HG02970 (cell line): ENCODE results near the gene GAPT.
"Not testable (repeated sequence)": the region's sequence is repeated elsewhere in the genome, so short reads cannot be mapped to it uniquely, and the experiment has no call there.

Source experiments
- ATAC-seq: cut with Tn5 transposase; IDR thresholded peaks from one replicate; pipeline ENCODE4 v1.9.1; 2021; ENCODE audit warnings: mild to moderate bottlenecking, moderate library complexity, moderate number of reproducible peaks; ENCODE audit not compliant: unreplicated experiment, low FRiP score

Gene GAPT

DNA sequence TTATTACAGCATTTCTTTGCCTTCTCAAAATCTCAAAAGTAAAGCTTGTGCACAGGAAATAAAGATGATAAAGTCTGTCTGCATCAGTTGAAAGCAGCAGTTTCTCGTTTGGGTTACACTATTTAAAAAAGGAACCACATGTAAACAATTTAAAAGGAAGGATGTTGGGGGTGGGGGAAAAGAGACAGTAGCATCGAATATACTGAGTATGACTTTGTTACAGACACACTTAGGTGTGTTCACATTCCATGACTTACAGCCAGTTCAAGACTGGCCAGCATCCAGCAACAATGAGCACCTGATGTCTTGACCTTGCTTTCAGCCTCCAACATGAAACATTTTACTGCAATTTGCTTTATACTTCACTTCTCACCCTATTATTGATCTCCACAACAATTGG is 8.7 kb downstream of the GAPT start:
- no peak for ATAC-seq

DNA sequence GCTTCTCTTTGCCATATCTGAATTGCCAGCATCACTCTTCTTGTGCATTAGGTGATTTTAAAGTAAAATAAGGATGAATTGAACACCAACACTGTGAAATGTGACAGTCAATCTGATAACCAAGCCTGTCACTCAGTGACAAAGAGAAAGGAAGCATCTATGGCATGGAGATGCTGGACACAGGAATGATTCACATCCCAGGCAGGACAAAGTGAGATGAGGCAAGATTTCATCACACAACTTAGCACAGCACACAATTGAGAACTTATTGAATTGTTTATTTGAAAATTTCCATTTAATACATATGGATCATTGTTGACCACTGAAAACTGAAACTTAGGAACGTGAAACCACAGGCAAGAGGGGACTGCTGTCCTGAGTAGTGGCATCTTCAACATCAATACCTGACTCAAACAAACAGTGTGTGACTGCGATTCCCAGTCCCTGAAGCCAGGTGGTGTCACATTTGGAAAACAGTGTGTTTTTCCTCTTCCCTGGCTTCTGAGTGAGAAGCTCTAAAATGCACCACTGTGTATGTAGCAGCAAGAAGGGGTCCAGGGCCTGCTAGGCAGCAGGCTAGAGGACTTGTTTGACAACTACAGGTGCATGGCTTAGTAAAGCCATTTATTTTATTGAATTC is 10.7 kb downstream of the GAPT start:
- ATAC-seq, result no peak

DNA sequence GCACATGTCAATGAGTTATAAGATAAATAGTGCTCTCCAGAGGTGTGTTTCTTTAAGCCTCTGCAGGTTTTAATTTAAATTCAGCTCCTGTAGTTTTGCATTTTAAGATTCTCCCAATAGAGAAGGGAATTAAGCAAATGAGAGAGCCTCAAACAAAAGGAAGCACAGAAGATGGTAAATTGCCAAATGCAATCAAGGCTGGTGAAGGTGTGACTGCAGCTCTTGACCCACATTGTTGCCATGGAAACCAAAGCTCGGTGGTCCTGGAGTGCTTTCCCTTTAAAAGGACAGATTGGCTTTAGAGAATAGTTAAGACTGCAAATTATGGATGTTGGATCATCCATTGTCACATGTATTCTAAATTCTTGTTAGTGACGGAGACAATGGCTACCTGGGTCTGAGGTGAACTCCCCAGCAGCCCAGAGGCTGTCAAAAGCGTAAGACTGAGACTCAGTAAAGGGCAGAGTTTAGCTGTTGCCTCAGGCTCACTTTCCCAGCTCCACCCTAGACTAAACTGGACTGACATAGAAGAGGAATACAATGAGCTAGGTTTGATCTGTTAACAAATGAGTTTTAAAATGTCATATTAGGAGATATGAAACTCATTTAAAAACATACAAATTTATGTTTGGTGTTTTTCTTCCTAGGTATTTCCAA is 12.3 kb downstream of the GAPT start:
- no peak for ATAC-seq

DNA sequence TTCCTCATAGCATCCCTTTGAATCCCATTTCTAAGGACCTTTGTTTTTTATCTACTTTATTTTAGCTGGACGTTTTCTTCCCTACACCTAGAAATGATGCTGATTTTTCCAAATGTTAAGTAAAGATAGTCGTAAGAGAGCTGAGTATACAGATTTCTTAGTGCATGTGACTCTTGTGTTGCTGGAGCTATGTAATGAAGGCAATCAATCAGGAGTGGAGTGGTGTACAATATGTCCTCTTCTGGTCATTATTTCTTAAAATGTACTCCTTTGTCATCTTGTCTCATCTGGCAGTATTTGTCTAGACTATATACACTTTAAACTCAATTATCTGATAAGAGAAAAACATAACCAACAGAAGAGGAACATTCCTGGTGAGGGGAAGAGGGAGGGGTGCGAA is 13.5 kb downstream of the GAPT start:
- ATAC-seq, result no peak

DNA sequence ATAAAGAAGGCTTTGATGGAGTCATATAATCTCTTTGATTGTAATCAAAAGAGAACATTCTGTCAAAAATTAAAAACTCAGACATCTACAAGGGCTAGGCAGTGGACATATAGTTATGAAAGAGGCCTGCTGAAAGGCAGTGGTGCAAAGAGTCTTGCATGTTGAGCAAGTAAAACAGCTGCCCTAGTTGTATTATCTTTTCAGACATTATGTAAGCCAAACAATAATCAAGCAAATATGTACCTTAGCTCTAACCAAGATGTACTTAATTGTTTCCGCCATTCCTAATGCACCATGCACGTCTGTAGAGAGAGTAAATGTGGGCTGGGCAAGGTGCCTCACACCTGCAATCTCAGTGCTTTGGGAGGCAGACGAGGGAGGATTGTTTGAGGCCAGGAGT is 14.3 kb downstream of the GAPT start:
- ATAC-seq, result no peak

DNA sequence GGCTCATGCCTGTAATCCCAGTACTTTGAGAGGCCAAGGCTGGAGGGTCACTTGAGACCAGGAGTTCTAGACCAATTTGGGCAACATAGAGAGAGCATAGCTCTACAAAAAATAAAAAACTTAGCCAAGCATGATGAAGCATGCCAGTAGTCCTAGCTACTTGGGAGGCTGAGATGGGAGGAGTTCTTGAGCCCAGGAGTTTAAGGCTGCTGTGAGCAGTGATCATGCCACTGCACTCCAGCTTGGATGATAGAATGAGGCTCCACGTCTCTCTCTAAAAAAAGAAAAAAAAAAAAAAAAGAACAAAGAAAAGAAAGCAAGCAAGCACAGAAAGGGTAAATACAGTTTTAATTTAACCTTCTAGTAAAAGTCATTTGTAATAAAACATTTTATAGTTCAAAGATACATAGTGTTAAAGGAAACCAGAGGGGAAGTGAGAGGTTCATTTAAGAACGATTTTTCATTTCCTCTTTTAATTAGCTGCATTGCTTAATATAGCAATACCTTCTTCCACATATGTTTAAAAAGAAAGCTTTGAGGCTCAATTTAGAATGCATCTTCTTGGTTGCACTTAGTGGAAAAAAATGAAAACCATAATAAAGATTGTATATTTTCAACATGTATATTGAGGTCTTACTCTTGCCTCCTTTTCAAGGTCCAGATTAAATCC is 14.9 kb downstream of the GAPT start:
- ATAC-seq, result no peak

DNA sequence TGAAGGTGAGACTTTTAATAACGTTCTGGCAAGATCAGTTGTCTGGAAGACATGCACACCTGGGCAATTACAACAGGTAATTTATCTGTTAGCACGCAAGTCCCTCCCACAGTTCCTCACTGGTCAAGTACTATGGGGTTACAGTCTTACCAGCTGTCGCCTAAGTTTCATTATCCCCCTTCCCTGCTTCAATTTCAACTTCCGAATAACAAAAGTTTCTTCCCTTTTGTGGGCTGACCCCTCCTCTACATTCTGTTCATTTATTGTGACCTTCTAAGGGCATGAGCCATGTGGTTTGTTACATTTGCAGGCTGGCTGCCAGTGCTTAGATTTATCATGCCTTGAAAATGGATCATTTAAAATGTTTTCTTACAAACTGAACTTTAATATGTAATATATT is 16.5 kb downstream of the GAPT start:
- no peak for ATAC-seq

DNA sequence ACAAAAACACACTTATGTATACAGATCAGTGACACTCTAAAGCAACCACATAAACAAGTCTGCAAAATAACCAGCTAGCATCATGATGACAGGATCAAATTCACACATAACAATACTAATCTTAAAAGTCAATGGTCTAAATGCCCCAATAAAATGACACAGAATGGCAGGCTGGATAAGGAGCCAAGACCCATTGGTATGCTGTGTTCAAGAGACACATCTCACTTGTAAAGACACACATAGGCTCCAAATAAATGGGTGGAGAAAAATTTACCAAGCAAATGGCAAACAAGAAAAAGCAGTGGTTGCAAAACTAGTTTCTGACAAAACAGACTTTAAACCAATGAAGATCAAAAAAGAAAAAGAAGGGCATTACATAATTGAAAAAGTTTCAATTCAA is 26.0 kb downstream of the GAPT start:
- no peak for ATAC-seq

DNA sequence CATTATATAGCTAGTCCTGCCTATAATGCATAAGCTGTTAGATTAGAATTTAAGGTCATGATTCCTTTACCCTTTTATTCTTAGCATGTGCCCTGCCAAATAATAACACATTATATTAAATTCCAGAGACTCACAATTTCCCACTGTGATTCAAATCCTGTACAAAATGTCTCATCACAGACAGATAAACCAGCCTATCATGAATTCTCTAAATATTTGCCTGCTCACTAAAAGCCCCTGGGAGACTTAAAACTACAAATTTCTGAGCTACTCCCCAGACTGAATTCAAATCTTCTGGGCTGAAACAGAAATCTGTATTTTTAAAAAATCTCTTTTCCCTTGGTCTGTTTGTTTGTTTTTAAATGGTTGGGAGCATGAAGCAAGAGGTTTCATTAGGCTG is 32.7 kb downstream of the GAPT start:
- no peak for ATAC-seq

DNA sequence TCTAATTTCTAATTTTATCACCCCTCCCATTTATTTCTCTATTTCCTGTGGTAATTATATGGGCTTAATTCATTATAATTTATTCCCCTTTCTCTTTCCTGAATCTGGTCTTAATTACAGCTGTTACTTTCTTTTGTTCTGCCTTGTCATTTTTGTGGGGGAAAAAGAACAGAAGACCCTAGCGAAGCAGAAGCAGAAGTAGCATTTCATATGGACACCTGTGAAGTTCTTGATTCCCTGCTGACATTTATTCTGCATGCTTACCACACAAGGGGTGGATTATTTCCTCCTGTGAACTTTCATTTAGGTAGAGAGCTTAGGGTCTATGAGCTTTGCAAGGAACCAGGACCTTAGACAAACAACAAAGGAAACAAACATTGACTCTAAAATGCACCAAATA is 33.3 kb downstream of the GAPT start:
- ATAC-seq, result no peak

DNA sequence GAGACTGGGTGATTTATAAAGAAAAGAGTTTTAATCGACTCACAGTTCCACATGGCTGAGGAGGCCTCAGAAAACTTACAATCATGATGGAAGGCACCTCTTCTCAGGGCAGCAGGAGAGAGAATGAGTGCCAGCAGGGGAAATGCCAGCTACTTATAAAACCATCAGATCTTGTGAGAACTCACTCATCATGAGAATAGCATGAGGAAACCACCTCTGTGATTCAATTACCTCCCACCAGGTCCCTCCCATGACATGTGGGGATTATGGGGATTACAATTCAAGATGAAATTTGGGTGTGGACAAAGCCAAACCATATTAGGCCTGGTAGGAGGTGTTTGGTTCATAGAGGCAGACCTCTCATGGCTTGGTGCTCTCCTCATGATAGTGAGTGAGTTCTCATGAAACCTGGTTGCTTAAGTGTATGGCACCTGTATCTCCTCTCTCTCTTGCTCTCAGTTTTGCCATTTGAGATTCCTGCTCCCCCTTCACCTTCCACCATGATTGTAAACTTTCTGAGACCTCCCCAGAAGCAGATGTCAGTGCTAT is 39.8 kb downstream of the GAPT start:
- no peak for ATAC-seq

DNA sequence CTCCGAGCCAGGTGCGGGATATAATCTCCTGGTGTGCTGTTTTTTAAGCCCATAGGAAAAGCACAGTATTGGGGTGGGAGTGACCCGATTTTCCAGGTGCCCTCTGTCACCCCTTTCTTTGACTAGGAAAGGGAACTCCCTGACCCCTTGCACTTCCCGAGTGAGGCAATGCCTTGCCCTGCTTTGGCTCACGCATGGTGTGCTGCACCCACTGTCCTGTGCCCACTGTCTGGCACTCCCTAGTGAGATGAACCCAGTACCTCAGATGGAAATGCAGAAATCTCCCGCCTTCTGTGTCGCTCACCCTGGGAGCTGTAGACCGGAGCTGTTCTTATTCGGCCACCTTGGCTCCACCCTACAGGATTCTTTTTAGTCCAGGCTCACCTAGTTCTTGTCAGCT is 50.7 kb downstream of the GAPT start:
- ATAC-seq, result not testable (repeated sequence)

DNA sequence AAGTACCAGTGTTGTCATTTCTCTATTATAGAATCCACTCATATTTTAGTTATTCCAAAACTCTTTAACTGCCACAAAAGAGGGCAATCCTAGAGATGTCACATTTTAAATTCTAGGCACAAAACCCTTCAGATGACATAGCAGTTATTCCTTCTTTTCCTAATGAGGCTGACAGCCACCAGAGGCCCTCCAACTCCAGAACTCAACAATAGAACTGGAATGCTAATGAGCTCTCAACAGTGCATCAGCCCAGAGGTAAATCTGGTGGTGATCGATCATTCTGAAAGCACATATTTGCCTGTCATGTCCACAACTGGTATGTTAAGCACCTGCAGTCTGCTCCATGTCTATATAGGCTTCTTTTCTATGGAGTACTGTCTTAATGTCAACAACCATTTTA is 51.5 kb downstream of the GAPT start:
- ATAC-seq, result no peak

DNA sequence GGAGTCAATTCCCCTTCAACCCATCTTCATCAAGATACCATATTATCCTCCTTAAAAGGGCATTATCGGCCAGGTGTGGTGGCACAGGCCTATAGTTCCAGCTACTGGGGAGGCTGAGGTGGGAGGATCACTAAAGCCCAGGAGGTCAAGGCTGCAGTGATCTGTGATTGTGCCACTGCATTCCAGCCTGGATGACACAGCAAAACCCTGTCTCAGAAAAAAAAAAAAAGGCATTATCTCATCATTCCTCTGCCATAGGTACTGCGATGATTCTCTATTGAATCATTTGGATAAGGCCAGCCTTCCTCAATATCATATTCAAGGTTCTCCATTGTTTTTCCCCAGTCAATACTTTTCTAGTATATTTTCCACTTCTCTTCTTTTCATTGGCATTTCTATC is 52.5 kb downstream of the GAPT start:
- no peak for ATAC-seq

DNA sequence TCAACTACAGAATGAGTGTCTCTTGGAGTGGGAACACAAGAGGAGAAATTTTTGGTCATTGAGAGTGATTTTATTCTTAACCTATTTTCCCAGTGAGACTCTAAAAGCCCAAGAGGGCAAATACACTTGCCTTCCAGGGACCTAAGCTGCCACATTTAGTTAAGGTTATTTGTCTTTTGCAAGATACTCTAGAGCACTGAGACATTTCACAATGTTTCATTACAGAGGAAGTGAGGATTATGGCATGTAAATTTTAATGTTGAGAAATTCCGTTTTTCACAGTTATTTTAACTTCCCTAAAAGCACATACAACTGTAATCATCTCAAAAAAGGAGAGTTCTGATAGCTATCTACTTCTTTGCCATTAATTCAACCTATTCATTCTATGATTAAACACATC is 53.0 kb downstream of the GAPT start:
- ATAC-seq, result no peak

DNA sequence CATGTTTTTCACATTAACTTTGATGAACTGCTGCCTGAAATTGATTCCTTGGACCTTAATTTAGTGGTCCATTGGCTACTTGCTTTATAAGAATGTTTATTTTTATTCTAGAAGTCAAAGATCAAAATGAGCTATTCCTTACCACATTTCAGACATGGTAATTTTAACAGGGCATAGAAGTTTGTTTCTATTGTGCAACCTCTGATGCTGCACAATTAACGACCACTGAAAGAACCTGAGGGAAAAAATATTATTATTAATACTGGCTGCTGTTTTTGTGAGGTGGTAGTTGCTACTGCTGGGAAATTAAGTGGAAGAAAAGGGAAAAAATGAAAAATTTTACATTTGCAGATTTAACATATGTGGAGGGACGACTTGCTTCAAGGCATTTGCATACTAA is 53.7 kb downstream of the GAPT start:
- ATAC-seq, result no peak

DNA sequence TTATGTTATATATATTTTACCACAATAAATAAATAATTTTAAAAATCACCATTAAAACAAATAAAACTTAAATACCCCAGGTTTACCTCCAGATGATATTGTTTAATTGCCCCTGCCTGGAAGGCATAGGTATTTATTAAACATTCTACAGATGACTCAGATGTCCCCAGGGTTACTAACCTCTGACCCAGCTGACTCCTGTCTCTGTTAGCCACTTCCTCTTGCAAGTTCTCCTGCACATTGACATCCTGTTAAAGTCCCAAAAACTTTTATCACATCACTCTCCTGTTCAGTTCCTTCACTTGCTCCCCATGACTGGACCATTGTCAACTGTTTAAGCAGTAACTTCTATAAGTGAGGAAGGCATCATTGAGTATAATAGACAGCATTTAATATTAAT is 54.7 kb downstream of the GAPT start:
- ATAC-seq, result peak; percentile 84
